ENCODE measurements around the gene DAAM1.

DNA sequence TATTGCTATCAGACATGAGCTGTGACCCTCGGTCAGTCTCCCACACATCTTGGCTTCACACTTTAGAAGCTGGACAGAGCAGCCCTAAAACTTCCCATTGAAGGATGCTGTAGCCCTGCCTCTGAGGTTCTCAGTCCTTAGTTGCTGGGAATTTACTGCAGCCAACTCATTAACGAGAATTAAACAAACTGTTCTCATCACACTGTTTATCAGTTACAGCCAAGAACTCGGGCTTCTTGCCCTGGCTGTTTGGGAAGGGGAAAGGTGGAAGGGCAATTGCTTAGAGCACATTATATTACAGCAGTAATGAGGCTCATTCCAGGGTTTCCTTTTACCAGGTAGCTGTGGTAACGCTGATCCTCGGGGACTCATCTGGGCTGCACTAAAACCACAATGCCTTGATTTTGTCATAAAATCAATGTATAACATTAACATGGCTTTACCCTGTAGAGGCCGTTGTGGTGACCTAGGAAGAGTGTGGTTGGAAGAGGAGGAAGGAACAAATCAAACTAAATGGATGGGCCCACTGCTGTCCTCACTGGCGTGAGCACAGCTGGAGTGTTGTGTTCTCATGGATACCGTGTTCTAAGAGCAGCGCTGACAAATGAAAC is 189.6 kb downstream of the DAAM1 start:
- TF ChIP-seq YY1 (IDR thresholded peaks at IDR 0.05; ENCODE audit: low read depth) (no peak), JUND (IDR thresholded peaks at IDR 0.05) (no peak), EP300 (IDR thresholded peaks at IDR 0.05; ENCODE audit: borderline replicate concordance in 1 of 2, low read depth in 1 of 2, low read length in 1 of 2) (no peak), EZH2phosphoT487 (IDR thresholded peaks at IDR 0.05; ENCODE audit: borderline replicate concordance, low read depth) (no peak), RAD21 (IDR thresholded peaks at IDR 0.05; ENCODE audit: low read length) (no peak)
- TF ChIP-seq, protein P1, sequence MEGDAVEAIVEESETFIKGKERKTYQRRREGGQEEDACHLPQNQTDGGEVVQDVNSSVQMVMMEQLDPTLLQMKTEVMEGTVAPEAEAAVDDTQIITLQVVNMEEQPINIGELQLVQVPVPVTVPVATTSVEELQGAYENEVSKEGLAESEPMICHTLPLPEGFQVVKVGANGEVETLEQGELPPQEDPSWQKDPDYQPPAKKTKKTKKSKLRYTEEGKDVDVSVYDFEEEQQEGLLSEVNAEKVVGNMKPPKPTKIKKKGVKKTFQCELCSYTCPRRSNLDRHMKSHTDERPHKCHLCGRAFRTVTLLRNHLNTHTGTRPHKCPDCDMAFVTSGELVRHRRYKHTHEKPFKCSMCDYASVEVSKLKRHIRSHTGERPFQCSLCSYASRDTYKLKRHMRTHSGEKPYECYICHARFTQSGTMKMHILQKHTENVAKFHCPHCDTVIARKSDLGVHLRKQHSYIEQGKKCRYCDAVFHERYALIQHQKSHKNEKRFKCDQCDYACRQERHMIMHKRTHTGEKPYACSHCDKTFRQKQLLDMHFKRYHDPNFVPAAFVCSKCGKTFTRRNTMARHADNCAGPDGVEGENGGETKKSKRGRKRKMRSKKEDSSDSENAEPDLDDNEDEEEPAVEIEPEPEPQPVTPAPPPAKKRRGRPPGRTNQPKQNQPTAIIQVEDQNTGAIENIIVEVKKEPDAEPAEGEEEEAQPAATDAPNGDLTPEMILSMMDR (IDR thresholded peaks at IDR 0.05): no peak
- TF ChIP-seq, protein P2, sequence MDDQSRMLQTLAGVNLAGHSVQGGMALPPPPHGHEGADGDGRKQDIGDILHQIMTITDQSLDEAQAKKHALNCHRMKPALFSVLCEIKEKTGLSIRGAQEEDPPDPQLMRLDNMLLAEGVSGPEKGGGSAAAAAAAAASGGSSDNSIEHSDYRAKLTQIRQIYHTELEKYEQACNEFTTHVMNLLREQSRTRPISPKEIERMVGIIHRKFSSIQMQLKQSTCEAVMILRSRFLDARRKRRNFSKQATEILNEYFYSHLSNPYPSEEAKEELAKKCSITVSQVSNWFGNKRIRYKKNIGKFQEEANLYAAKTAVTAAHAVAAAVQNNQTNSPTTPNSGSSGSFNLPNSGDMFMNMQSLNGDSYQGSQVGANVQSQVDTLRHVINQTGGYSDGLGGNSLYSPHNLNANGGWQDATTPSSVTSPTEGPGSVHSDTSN (IDR thresholded peaks at IDR 0.05): no peak
- TF ChIP-seq, protein P3, sequence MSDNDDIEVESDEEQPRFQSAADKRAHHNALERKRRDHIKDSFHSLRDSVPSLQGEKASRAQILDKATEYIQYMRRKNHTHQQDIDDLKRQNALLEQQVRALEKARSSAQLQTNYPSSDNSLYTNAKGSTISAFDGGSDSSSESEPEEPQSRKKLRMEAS (IDR thresholded peaks at IDR 0.05; ENCODE audit: low read depth): no peak
